Measurements from ENCODE around the gene RPS6KA2.
"Not testable (repeated sequence)": the region's sequence is repeated elsewhere in the genome, so short reads cannot be mapped to it uniquely, and the experiment has no call there.

Gene RPS6KA2

GRCh38 chr6:166402582-166403277 lies 224.3 kb downstream of the RPS6KA2 start:
- H3K4me1 ChIP-seq (ENCODE audit: control insufficient read depth in 1 of 2, insufficient read depth in 2 of 2, low read length in 2 of 2) = no peaks in the 10 kb centered on the region
- H3K9me3 ChIP-seq (ENCODE audit: control insufficient read depth in 1 of 2, low read length in 2 of 2) = no peaks in the 10 kb centered on the region
- no peak overlapping the region for H3K27ac ChIP-seq (ENCODE audit: low read depth, low read length)
- H3K4me3 ChIP-seq (ENCODE audit: low read depth in 1 of 2, low read length in 2 of 2) = no peak overlapping the region
- H3K36me3 ChIP-seq (ENCODE audit: control insufficient read depth in 1 of 2, insufficient read depth in 2 of 2, low read length in 2 of 2) = no peaks in the 10 kb centered on the region
- H3K27me3 ChIP-seq (ENCODE audit: control insufficient read depth in 1 of 2, insufficient read depth in 2 of 2, low read length in 2 of 2) = no peaks in the 10 kb centered on the region
- H3K9ac ChIP-seq (ENCODE audit: low read depth in 1 of 2, low read length in 2 of 2) = no peak overlapping the region

DNA sequence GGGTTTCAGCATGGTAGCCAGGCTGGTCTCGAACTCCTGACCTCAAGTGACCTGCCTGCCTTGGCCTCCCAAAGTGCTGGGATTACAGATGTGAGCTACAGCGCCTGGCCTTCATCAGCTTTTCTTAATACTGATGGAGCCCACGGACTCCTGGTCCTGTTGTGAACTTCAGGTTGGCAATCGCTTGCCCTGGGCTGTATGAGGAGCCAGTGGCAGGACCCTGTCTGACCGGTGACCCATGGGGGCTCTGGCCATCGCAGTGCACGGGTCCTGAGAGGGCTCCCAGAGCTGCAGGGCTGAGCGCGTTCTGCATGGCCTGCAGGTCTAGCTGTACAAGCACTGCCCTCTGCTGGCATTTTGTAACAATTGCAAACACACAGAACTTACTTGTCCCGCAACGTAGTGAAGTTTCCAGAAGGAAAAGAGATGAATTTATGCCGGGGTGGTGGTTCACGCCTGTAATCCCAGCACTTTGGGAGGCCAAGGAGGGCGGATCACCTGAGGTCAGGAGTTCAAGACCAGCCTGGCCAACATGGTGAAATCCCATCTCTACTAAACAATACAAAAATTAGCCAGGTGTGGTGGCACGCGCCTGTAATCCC lies 226.3 kb downstream of the RPS6KA2 start:
- not testable (repeated sequence) for H3K27me3 ChIP-seq (ENCODE audit: control insufficient read depth in 1 of 2, insufficient read depth in 2 of 2, low read length in 2 of 2); H3K9ac ChIP-seq (ENCODE audit: low read depth in 1 of 2, low read length in 2 of 2); H3K4me3 ChIP-seq (ENCODE audit: low read depth in 1 of 2, low read length in 2 of 2); H3K9me3 ChIP-seq (ENCODE audit: control insufficient read depth in 1 of 2, low read length in 2 of 2); H3K4me1 ChIP-seq (ENCODE audit: control insufficient read depth in 1 of 2, insufficient read depth in 2 of 2, low read length in 2 of 2); H3K27ac ChIP-seq (ENCODE audit: low read depth, low read length); H3K36me3 ChIP-seq (ENCODE audit: control insufficient read depth in 1 of 2, insufficient read depth in 2 of 2, low read length in 2 of 2)

DNA sequence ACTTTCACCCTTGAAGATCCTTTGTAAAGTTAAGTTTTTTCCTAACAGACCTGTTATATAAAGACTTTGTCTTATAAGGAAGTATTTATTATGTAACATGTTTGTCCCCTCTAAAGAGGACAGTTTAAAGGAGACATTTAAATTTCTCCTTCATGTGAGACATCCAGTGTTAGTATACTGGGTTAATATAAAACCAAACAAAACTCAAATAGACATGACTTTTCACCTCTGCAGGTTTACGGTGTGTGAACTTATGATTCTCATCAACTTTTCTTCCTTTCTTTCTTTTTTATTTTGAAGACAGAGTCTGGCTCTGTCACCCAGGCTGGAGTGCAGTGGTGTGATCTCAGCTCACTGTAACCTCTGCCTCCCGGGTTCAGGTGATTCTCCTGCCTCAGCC lies 226.9 kb downstream of the RPS6KA2 start:
- Histone ChIP-seq H3K27me3 (ENCODE audit: control insufficient read depth in 1 of 2, insufficient read depth in 2 of 2, low read length in 2 of 2) (no peaks in the 10 kb centered on the region), H3K9ac (ENCODE audit: low read depth in 1 of 2, low read length in 2 of 2) (no peak overlapping the region), H3K36me3 (ENCODE audit: control insufficient read depth in 1 of 2, insufficient read depth in 2 of 2, low read length in 2 of 2) (no peaks in the 10 kb centered on the region), H3K9me3 (ENCODE audit: control insufficient read depth in 1 of 2, low read length in 2 of 2) (no peaks in the 10 kb centered on the region), H3K27ac (ENCODE audit: low read depth, low read length) (no peak overlapping the region), H3K4me1 (ENCODE audit: control insufficient read depth in 1 of 2, insufficient read depth in 2 of 2, low read length in 2 of 2) (no peaks in the 10 kb centered on the region), H3K4me3 (ENCODE audit: low read depth in 1 of 2, low read length in 2 of 2) (no peak overlapping the region)

DNA sequence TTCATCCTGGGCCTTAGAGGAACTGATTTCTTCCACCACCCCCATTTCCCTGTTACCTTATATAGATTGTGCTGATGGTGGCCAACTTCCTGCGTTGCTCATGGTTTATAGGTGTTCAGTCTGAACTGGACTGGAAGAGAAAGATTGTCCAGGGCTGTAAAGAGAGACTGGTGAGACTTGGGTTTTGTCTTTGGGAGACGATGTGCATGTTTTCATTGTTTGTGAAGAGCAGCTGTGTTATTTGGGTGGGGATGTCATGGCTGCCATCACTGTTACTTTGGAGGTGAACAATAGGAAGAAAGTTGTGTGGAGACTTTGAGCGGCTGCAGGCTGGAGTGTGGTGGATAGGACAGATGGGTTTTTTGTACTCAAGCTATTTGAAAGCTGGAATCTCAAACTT lies 228.7 kb downstream of the RPS6KA2 start:
- H3K27ac ChIP-seq (ENCODE audit: low read depth, low read length) = no peak overlapping the region
- H3K9ac ChIP-seq (ENCODE audit: low read depth in 1 of 2, low read length in 2 of 2) = no peak overlapping the region
- H3K9me3 ChIP-seq (ENCODE audit: control insufficient read depth in 1 of 2, low read length in 2 of 2) = no peaks in the 10 kb centered on the region
- no peaks in the 10 kb centered on the region for H3K4me1 ChIP-seq (ENCODE audit: control insufficient read depth in 1 of 2, insufficient read depth in 2 of 2, low read length in 2 of 2)
- H3K4me3 ChIP-seq (ENCODE audit: low read depth in 1 of 2, low read length in 2 of 2) = no peak overlapping the region
- H3K36me3 ChIP-seq (ENCODE audit: control insufficient read depth in 1 of 2, insufficient read depth in 2 of 2, low read length in 2 of 2) = no peaks in the 10 kb centered on the region
- H3K27me3 ChIP-seq (ENCODE audit: control insufficient read depth in 1 of 2, insufficient read depth in 2 of 2, low read length in 2 of 2) = peaks cover 0 to 3% of the 10 kb centered on the region in 2 donors

- Histone ChIP-seq H3K4me1 (ENCODE audit: control insufficient read depth in 1 of 2, insufficient read depth in 2 of 2, low read length in 2 of 2) (no peaks in the 10 kb centered on the region), H3K4me3 (ENCODE audit: low read depth in 1 of 2, low read length in 2 of 2) (no peak overlapping the region), H3K27me3 (ENCODE audit: control insufficient read depth in 1 of 2, insufficient read depth in 2 of 2, low read length in 2 of 2) (peaks cover 0 to 3% of the 10 kb centered on the region in 2 donors), H3K27ac (ENCODE audit: low read depth, low read length) (no peak overlapping the region), H3K36me3 (ENCODE audit: control insufficient read depth in 1 of 2, insufficient read depth in 2 of 2, low read length in 2 of 2) (no peaks in the 10 kb centered on the region), H3K9ac (ENCODE audit: low read depth in 1 of 2, low read length in 2 of 2) (no peak overlapping the region), H3K9me3 (ENCODE audit: control insufficient read depth in 1 of 2, low read length in 2 of 2) (no peaks in the 10 kb centered on the region)
Measured at GRCh38 chr6:166397849-166398248, 229.2 kb downstream of the RPS6KA2 start.

- Histone ChIP-seq H3K9ac (ENCODE audit: low read depth in 1 of 2, low read length in 2 of 2) (no peak overlapping the region), H3K9me3 (ENCODE audit: control insufficient read depth in 1 of 2, low read length in 2 of 2) (no peaks in the 10 kb centered on the region), H3K27ac (ENCODE audit: low read depth, low read length) (no peak overlapping the region), H3K27me3 (ENCODE audit: control insufficient read depth in 1 of 2, insufficient read depth in 2 of 2, low read length in 2 of 2) (peaks cover 0 to 3% of the 10 kb centered on the region in 2 donors), H3K4me3 (ENCODE audit: low read depth in 1 of 2, low read length in 2 of 2) (no peak overlapping the region), H3K4me1 (ENCODE audit: control insufficient read depth in 1 of 2, insufficient read depth in 2 of 2, low read length in 2 of 2) (no peaks in the 10 kb centered on the region), H3K36me3 (ENCODE audit: control insufficient read depth in 1 of 2, insufficient read depth in 2 of 2, low read length in 2 of 2) (no peaks in the 10 kb centered on the region)
Measured at GRCh38 chr6:166395778-166396177, 231.3 kb downstream of the RPS6KA2 start.

DNA sequence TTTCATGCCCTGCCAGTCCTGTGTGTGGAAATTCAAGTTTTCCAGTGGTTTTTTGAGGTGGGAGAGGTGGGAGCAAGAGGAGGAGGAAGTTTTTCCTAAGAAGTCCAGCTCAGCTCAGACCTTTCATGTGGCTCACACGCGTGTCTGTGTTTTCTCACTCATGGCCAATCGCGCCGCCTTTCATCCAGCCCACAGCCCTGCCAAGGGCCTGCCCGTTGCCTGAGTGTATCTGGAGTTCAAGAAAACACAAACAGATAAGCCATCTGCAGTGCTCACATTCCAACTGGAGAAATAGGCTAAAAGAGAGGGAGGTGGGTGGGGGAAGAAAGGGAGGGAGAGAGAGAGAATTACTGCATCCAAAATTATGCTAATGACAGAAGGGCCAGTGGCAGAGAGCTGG lies 231.7 kb downstream of the RPS6KA2 start:
- Histone ChIP-seq H3K36me3 (ENCODE audit: control insufficient read depth in 1 of 2, insufficient read depth in 2 of 2, low read length in 2 of 2) (no peaks in the 10 kb centered on the region), H3K9ac (ENCODE audit: low read depth in 1 of 2, low read length in 2 of 2) (no peak overlapping the region), H3K4me3 (ENCODE audit: low read depth in 1 of 2, low read length in 2 of 2) (no peak overlapping the region), H3K27ac (ENCODE audit: low read depth, low read length) (no peak overlapping the region), H3K9me3 (ENCODE audit: control insufficient read depth in 1 of 2, low read length in 2 of 2) (no peaks in the 10 kb centered on the region), H3K4me1 (ENCODE audit: control insufficient read depth in 1 of 2, insufficient read depth in 2 of 2, low read length in 2 of 2) (no peaks in the 10 kb centered on the region), H3K27me3 (ENCODE audit: control insufficient read depth in 1 of 2, insufficient read depth in 2 of 2, low read length in 2 of 2) (peaks cover 0 to 3% of the 10 kb centered on the region in 2 donors)

DNA sequence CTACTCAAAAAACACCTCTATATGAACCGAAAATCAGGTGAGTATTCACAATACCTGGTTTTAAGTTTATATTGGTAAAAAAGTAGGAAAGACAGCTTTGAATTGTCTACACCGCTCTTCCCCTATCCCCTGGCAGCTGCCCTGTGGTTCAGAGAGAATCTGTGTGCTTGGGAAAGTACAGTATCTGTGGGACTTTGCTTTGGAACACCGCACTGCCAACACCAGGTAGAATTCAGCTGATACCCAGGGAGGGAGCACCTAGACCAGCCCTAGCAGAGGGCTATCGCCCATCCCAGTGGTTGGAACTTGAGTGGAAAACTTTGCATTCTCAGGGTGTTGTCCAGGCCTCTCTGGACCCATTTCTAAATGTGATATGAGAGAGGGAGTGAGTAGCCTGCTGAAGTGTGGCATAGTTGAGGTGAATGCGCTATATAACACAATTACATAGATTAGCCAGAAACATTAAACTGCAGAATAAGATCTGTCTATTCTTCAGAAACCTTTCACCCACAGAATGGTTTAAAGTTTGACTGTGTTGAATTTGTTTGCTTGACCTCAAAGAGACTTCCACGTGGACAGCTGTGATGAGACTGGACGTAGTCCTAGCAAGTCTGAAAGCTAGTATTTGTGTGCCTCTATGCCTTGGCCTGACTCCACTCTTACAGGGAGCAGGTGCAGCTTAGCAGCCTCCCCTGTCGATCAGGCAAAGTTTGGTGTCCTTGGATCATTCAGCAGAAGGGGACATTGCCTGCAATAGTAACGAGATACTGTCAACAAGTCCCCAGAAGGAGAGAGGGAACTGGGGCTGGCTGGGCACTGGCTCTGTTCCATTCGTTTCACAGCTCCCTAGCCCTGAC lies 232.8 kb downstream of the RPS6KA2 start:
- no peaks in the 10 kb centered on the region for H3K36me3 ChIP-seq (ENCODE audit: control insufficient read depth in 1 of 2, insufficient read depth in 2 of 2, low read length in 2 of 2)
- H3K9ac ChIP-seq (ENCODE audit: low read depth in 1 of 2, low read length in 2 of 2) = no peak overlapping the region

DNA sequence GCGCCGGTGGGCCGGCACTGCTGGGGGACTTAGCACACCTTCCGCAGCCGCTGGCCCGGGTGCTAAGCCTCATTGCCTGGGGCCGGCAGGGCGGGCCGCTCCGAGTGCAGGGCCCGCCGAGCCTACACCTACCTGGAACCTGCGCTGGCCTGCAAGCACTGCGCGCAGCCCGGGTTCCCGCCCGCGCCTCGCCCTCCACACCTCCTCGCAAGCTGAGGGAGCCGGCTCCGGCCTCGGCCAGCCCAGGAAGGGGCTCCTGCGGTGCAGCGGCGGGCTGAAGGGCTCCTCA lies 233.6 kb downstream of the RPS6KA2 start:
- Histone ChIP-seq H3K27ac (ENCODE audit: low read depth, low read length) (no peak overlapping the region), H3K9me3 (ENCODE audit: control insufficient read depth in 1 of 2, low read length in 2 of 2) (no peaks in the 10 kb centered on the region), H3K4me1 (ENCODE audit: control insufficient read depth in 1 of 2, insufficient read depth in 2 of 2, low read length in 2 of 2) (no peaks in the 10 kb centered on the region), H3K9ac (ENCODE audit: low read depth in 1 of 2, low read length in 2 of 2) (no peak overlapping the region), H3K36me3 (ENCODE audit: control insufficient read depth in 1 of 2, insufficient read depth in 2 of 2, low read length in 2 of 2) (no peaks in the 10 kb centered on the region), H3K4me3 (ENCODE audit: low read depth in 1 of 2, low read length in 2 of 2) (no peak overlapping the region), H3K27me3 (ENCODE audit: control insufficient read depth in 1 of 2, insufficient read depth in 2 of 2, low read length in 2 of 2) (peaks cover 0 to 3% of the 10 kb centered on the region in 2 donors)

More for the DNA sequence above, 232.8 kb downstream of the RPS6KA2 start:
- no peaks in the 10 kb centered on the region for H3K4me1 ChIP-seq (ENCODE audit: control insufficient read depth in 1 of 2, insufficient read depth in 2 of 2, low read length in 2 of 2)
- H3K27me3 ChIP-seq (ENCODE audit: control insufficient read depth in 1 of 2, insufficient read depth in 2 of 2, low read length in 2 of 2) = peaks cover 0 to 3% of the 10 kb centered on the region in 2 donors
- H3K4me3 ChIP-seq (ENCODE audit: low read depth in 1 of 2, low read length in 2 of 2) = no peak overlapping the region
- no peaks in the 10 kb centered on the region for H3K9me3 ChIP-seq (ENCODE audit: control insufficient read depth in 1 of 2, low read length in 2 of 2)
- no peak overlapping the region for H3K27ac ChIP-seq (ENCODE audit: low read depth, low read length)

GRCh38 chr6:166392755-166393534 lies 234.1 kb downstream of the RPS6KA2 start:
- H3K4me1 ChIP-seq (ENCODE audit: control insufficient read depth in 1 of 2, insufficient read depth in 2 of 2, low read length in 2 of 2); H3K9ac ChIP-seq (ENCODE audit: low read depth in 1 of 2, low read length in 2 of 2); H3K27ac ChIP-seq (ENCODE audit: low read depth, low read length); H3K4me3 ChIP-seq (ENCODE audit: low read depth in 1 of 2, low read length in 2 of 2); H3K27me3 ChIP-seq (ENCODE audit: control insufficient read depth in 1 of 2, insufficient read depth in 2 of 2, low read length in 2 of 2); H3K36me3 ChIP-seq (ENCODE audit: control insufficient read depth in 1 of 2, insufficient read depth in 2 of 2, low read length in 2 of 2); H3K9me3 ChIP-seq (ENCODE audit: control insufficient read depth in 1 of 2, low read length in 2 of 2): not testable (repeated sequence)
